ENCODE results near the gene TRIM44. TPM values are rescaled to one million over a fixed set of nuclear protein-coding genes. Genes with fewer than 3 reads are reported as not detected.
A peak's percentile ranks its signal among the peaks of the same experiment; 100 is the strongest.

TRIM44 gene
- total and polyA plus RNA-seq, 10 donors: 5.3 to 65.7 (median 48.5) TPM

- TF ChIP-seq POLR2AphosphoS5 (IDR thresholded peaks at IDR 0.05) (no peak), POLR2A (IDR thresholded peaks at IDR 0.05) (no peak), CTCF (IDR thresholded peaks at IDR 0.05 in 8 of 11, conservative IDR thresholded peaks at IDR 0.05 in 3 of 11) (no peak)
- DNase-seq: no peak
- intact Hi-C loops (cut with DNase I; ENCODE audit: low total_unique reads): no loop called here
These were observed 38.9 kb upstream of the TRIM44 start for GRCh38 chr11:35623621-35624168.

DNA sequence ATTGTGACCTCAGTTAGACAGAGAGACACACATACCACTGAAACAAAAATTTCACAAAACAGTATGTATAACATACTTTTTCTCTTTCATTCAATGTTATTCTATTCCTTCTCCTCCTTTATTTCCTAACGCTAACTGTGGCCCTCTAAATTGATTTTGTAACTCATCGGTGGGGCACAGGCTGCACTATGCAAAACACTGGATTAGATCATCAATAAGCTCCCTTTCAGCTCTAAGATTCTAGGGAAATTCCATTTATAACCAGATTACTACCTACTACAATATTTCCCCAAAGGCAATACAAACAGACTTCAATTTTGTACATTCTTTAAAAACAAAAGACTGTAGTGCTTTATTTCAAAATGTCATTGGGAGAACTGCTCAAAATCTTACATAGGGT lies 38.3 kb upstream of the TRIM44 start:
- intact Hi-C loops (cut with DNase I; ENCODE audit: low total_unique reads): no loop called here
- Histone ChIP-seq H3K27ac (no peak overlapping the region), H3K4me1 (peaks cover 9 to 45% (median 25%) of the 10 kb centered on the region in 6 donors), H3K36me3 (no peaks in the 10 kb centered on the region), H3K4me3 (no peak overlapping the region), H3K9me3 (no peaks in the 10 kb centered on the region), H3K27me3 (replicated peaks in 1 of 7) (peaks cover 0 to 81% (median 36%) of the 10 kb centered on the region in 7 donors)
- DNase-seq: no peak
- no peak for TF ChIP-seq POLR2AphosphoS5 (IDR thresholded peaks at IDR 0.05)
- TF ChIP-seq POLR2A (IDR thresholded peaks at IDR 0.05): no peak
- TF ChIP-seq CTCF (IDR thresholded peaks at IDR 0.05 in 8 of 11, conservative IDR thresholded peaks at IDR 0.05 in 3 of 11): no peak
- WGBS, 5 donors: 64 to 87% (median 82%) methylated on average over 2 of the region's 2 CpGs

More at GRCh38 chr11:35623621-35624168, 38.9 kb upstream of the TRIM44 start:
- H3K27me3 ChIP-seq (replicated peaks in 1 of 7): peaks cover 0 to 87% (median 42%) of the 10 kb centered on the region in 7 donors
- no peaks in the 10 kb centered on the region for H3K9me3 ChIP-seq
- WGBS, 5 donors: 58 to 78% (median 74%) methylated on average over 8 of the region's 8 CpGs
- H3K27ac ChIP-seq: peak overlapping the region in 1 of 8 donors; percentile 28
- no peaks in the 10 kb centered on the region for H3K36me3 ChIP-seq
- H3K4me3 ChIP-seq: no peak overlapping the region
- peaks cover 14 to 52% (median 32%) of the 10 kb centered on the region in 6 donors for H3K4me1 ChIP-seq

DNA sequence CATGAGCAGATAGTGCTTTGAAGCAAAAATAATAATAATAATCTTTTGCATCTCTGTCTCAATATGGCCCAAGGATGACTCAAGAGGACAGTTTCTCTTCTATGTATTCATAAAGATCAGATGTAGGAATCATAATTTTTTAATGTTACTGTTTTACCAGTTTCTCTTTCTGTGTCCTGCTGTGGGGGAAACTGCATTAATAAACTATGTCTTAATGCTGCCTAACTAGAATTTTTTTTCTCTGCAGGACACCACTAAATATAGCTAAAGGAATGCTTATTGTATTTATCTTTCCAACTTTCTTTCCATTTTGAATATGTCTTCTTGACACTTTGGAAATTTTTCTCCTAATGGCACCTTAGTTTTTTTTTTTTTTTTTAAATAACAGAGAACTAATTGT lies 37.8 kb upstream of the TRIM44 start:
- H3K9me3 ChIP-seq: no peaks in the 10 kb centered on the region
- no peak overlapping the region for H3K4me3 ChIP-seq
- no peaks in the 10 kb centered on the region for H3K36me3 ChIP-seq
- TF ChIP-seq CTCF (IDR thresholded peaks at IDR 0.05 in 8 of 11, conservative IDR thresholded peaks at IDR 0.05 in 3 of 11): no peak
- TF ChIP-seq POLR2AphosphoS5 (IDR thresholded peaks at IDR 0.05): no peak
- no peak for TF ChIP-seq POLR2A (IDR thresholded peaks at IDR 0.05)
- H3K27me3 ChIP-seq (replicated peaks in 1 of 7): peaks cover 0 to 81% (median 31%) of the 10 kb centered on the region in 7 donors
- no peak overlapping the region for H3K27ac ChIP-seq
- intact Hi-C loops (cut with DNase I; ENCODE audit: low total_unique reads): no loop called here
- no peak for DNase-seq
- H3K4me1 ChIP-seq: peaks cover 5 to 41% (median 21%) of the 10 kb centered on the region in 6 donors

GRCh38 chr11:35626501-35626900 lies 36.1 kb upstream of the TRIM44 start:
- intact Hi-C loops (cut with DNase I; ENCODE audit: low total_unique reads): no loop called here
- TF ChIP-seq CTCF (IDR thresholded peaks at IDR 0.05 in 8 of 11, conservative IDR thresholded peaks at IDR 0.05 in 3 of 11) (no peak), POLR2A (IDR thresholded peaks at IDR 0.05) (no peak), POLR2AphosphoS5 (IDR thresholded peaks at IDR 0.05) (no peak)
- 82 to 91% (median 86%) methylated on average over 2 of the region's 2 CpGs for WGBS, 5 donors
- H3K27me3 ChIP-seq (replicated peaks in 1 of 7): peaks cover 0 to 79% (median 14%) of the 10 kb centered on the region in 7 donors
- H3K36me3 ChIP-seq: no peaks in the 10 kb centered on the region
- H3K4me3 ChIP-seq: no peak overlapping the region
- no peak overlapping the region for H3K27ac ChIP-seq
- DNase-seq: no peak
- H3K9me3 ChIP-seq: no peaks in the 10 kb centered on the region
- H3K4me1 ChIP-seq: peaks cover 3 to 28% (median 10%) of the 10 kb centered on the region in 6 donors

Data from spleen (tissue), 11 donors.